HepG2 (cell line): ENCODE measurements around the gene MFSD11. TPM values are rescaled to one million over a fixed set of nuclear protein-coding genes. Genes with fewer than 3 reads are reported as not detected.

Experiments
- GTF2F1 ChIP-seq: fragments of 150-350 bp; IDR thresholded peaks from 2 replicates; pipeline ENCODE4 v1.6.1; 2014; ENCODE audit warnings: low read length
- MED1 ChIP-seq: sonication (generic); formaldehyde crosslinking; IDR thresholded peaks from 2 replicates; pipeline ENCODE4 v1.4.0; 2020; ENCODE audit warnings: missing genetic modification reagents
- NCOA2 ChIP-seq: sonication (generic); formaldehyde crosslinking; IDR thresholded peaks from 2 replicates; pipeline ENCODE4 v1.8.0; 2022; ENCODE audit warnings: inconsistent platforms
- NFYB ChIP-seq: sonication (generic); formaldehyde crosslinking; IDR thresholded peaks from 2 replicates; pipeline ENCODE4 v1.4.0; 2020; ENCODE audit warnings: missing genetic modification reagents
- NR2F2 ChIP-seq: IDR thresholded peaks from 2 replicates; pipeline ENCODE4 v1.6.1; 2012; ENCODE audit warnings: low read depth, inconsistent platforms, borderline replicate concordance
- PCBP2 ChIP-seq: fragments of 200-400 bp; formaldehyde crosslinking; optimal IDR thresholded peaks from 2 replicates; pipeline ENCODE3; 2018; ENCODE audit warnings: low read length, low read depth; ENCODE audit not compliant: poor library complexity, severe bottlenecking
- RAD21 ChIP-seq: fragments of 450-650 bp; formaldehyde crosslinking; IDR thresholded peaks from 2 replicates; pipeline ENCODE4 v1.5.0; 2020; ENCODE audit warnings: mild to moderate bottlenecking
- REPIN1 ChIP-seq: sonication (generic); formaldehyde crosslinking; IDR thresholded peaks from 2 replicates; pipeline ENCODE4 v1.8.0; 2022; ENCODE audit warnings: missing genetic modification reagents, low read depth, mild to moderate bottlenecking, borderline replicate concordance
- SNAI1 ChIP-seq: sonication (generic); formaldehyde crosslinking; IDR thresholded peaks from 2 replicates; pipeline ENCODE4 v1.5.0; 2020; ENCODE audit warnings: mild to moderate bottlenecking, missing genetic modification reagents, borderline replicate concordance
- ZFP37 ChIP-seq: sonication (generic); formaldehyde crosslinking; IDR thresholded peaks from 2 replicates; pipeline ENCODE4 v1.4.0; 2020; ENCODE audit warnings: missing genetic modification reagents, borderline replicate concordance
- ZNF12 ChIP-seq: sonication (generic); formaldehyde crosslinking; IDR thresholded peaks from 2 replicates; pipeline ENCODE4 v1.5.0; 2020; ENCODE audit warnings: missing genetic modification reagents
- ZNF17 ChIP-seq: sonication (generic); formaldehyde crosslinking; IDR thresholded peaks from 2 replicates; pipeline ENCODE4 v1.5.0; 2020; ENCODE audit warnings: mild to moderate bottlenecking, missing genetic modification reagents
- ZNF20 ChIP-seq: sonication (generic); formaldehyde crosslinking; IDR thresholded peaks from 2 replicates; pipeline ENCODE4 v1.4.0; 2020; ENCODE audit warnings: mild to moderate bottlenecking, moderate library complexity, missing genetic modification reagents
- ZNF224 ChIP-seq: sonication (generic); formaldehyde crosslinking; IDR thresholded peaks from 2 replicates; pipeline ENCODE4 v1.5.0; 2020; ENCODE audit warnings: mild to moderate bottlenecking, missing genetic modification reagents
- ZNF382 ChIP-seq: sonication (generic); formaldehyde crosslinking; IDR thresholded peaks from 2 replicates; pipeline ENCODE4 v1.5.0; 2020; ENCODE audit warnings: missing genetic modification reagents, mild to moderate bottlenecking, borderline replicate concordance
- ZNF431 ChIP-seq: sonication (generic); formaldehyde crosslinking; IDR thresholded peaks from 2 replicates; pipeline ENCODE4 v1.9.0; 2022; ENCODE audit warnings: missing genetic modification reagents, low read depth, mild to moderate bottlenecking, borderline replicate concordance
- ZNF616 ChIP-seq: sonication (generic); formaldehyde crosslinking; IDR thresholded peaks from 2 replicates; pipeline ENCODE4 v1.5.0; 2020; ENCODE audit warnings: low read depth, mild to moderate bottlenecking, missing genetic modification reagents
- ZNF782 ChIP-seq: sonication (generic); formaldehyde crosslinking; IDR thresholded peaks from 2 replicates; pipeline ENCODE4 v1.4.0; 2020; ENCODE audit warnings: missing genetic modification reagents, mild to moderate bottlenecking, borderline replicate concordance
- ZSCAN29 ChIP-seq: sonication (generic); formaldehyde crosslinking; conservative IDR thresholded peaks from 2 replicates; pipeline ENCODE4 v1.4.0; 2020; ENCODE audit warnings: mild to moderate bottlenecking, missing genetic modification reagents
- polyA plus RNA-seq, 8 experiments: library from polyadenylated mRNA; depleted of rRNA in 3 of 8; stranded (reverse) in 7 of 8; unstranded in 1 of 8; fragments of >200 nt; fragmentation: Illumina TruSeq in 4 of 8; extraction: Trizol in 4 of 8; gene quantifications; 2 replicates each; pipeline versions ENCODE4 v1.2.1 to v1.2.3, GENCODE V29; 2011 to 2016; ENCODE audit warnings: low read depth in 4 of 8, missing spikeins in 1 of 8, mixed read lengths in 1 of 8; ENCODE audit not compliant: insufficient read depth in 1 of 8
- total RNA-seq, 5 experiments: library from RNA; depleted of rRNA; stranded (reverse); fragments of >200 nt; fragmentation: Illumina TruSeq; extraction: Trizol; gene quantifications; 2 replicates each; pipeline ENCODE4 v1.2.3, GENCODE V29; 2016; ENCODE audit warnings: low read depth in 1 of 5
- TF ChIP-seq, protein P1 (sequence below): sonication (generic); formaldehyde crosslinking; IDR thresholded peaks from 2 replicates; pipeline ENCODE4 v1.5.1; 2020; ENCODE audit warnings: mild to moderate bottlenecking, missing genetic modification reagents, borderline replicate concordance
- TF ChIP-seq, protein P2 (sequence below): IDR thresholded peaks from 2 replicates; pipeline ENCODE4 v1.6.1; 2016; ENCODE audit warnings: low read depth
- TF ChIP-seq, protein P3 (sequence below), 2 experiments: sonication (generic) in 1 of 2; formaldehyde crosslinking in 1 of 2; IDR thresholded peaks; 2 replicates each; pipeline versions ENCODE4 v1.4.0 to v1.6.1; 2018 to 2020; ENCODE audit warnings: missing genetic modification reagents in 2 of 2, borderline replicate concordance in 1 of 2, low read depth in 1 of 2, mild to moderate bottlenecking in 1 of 2, missing biosample characterization in 1 of 2

The MFSD11 gene
- total and polyA plus RNA-seq, 2 of the 13 experiments (the other 11 are each of a cell fraction or from before 2014, with no cell fraction given): 26.1 to 36.3 TPM

DNA sequence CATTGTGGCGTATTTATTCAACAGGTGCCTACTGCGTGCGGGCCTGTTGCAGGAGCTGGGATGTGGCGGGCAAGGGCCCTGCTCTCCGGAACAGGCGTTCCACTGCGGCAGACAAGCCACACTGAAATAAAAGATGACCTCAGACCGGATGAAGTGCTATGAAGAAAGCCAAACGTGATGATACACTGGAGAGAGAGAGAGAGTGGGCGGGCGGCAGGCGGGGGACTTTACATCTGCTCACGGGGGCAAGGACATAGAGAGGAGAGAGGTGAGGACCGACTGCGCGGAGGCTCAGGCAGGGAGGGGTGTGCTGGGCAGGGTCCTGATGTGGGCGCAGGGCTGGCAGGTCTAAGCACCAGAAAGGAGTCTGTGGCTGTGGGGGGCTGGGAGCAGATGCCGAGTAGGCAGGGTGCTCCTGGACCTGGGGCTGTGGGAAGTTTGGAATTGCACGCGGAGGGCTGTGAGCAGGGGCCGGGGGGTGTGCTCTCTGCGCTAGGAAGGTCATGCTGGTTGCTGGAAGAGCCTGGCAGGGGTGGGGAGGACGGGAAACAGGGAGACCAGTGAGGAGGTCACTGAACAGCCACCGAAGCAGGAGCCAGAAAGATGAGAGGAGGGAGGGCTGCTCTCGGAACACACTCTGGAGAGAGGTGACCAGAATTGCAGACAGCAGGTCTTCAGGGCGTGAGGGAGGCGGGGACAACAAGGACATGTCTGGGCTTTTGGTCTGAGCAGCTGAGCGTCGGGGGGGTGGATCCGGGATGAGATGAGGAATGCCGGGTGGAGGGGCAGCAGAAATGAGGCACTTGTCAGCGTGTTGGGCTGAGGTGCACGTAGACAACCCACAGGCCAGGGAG, 37.1 kb upstream of the MFSD11 start (continued):
- TF ChIP-seq MED1 (CRISPR knock-in tag) (peak; percentile 96), ZNF382 (CRISPR knock-in tag) (no peak), RAD21 (CRISPR knock-in tag) (no peak), ZNF12 (CRISPR knock-in tag) (no peak), REPIN1 (CRISPR knock-in tag) (peak; percentile 41; the same call in 1 of the 2 replicates), PCBP2 (no peak), SNAI1 (peak; percentile 89), ZFP37 (0 out of 2 replicates have a peak, but pooled peaks have one; percentile 22), ZNF431 (CRISPR knock-in tag) (no peak; the same call in 1 of the 2 replicates), NR2F2 (peak; percentile 21; the same call in 1 of the 2 replicates), GTF2F1 (no peak), ZNF20 (CRISPR knock-in tag) (no peak), ZNF782 (CRISPR knock-in tag) (0 out of 2 replicates have a peak, but pooled peaks have one; percentile 49), ZNF17 (CRISPR knock-in tag) (no peak), NCOA2 (peak; percentile 23; the same call in 1 of the 2 replicates), ZNF224 (peak; percentile 11; the same call in 1 of the 2 replicates), ZSCAN29 (CRISPR knock-in tag) (peak; percentile 69), ZNF616 (no peak), NFYB (CRISPR knock-in tag) (no peak)
- TF ChIP-seq, protein P1, sequence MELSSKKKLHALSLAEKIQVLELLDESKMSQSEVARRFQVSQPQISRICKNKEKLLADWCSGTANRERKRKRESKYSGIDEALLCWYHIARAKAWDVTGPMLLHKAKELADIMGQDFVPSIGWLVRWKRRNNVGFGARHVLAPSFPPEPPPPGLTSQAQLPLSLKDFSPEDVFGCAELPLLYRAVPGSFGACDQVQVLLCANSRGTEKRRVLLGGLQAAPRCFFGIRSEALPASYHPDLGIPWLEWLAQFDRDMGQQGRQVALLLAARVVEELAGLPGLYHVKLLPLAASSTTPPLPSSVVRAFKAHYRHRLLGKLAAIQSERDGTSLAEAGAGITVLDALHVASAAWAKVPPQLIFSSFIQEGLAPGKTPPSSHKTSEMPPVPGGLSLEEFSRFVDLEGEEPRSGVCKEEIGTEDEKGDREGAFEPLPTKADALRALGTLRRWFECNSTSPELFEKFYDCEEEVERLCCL: 0 out of 2 replicates have a peak, but pooled peaks have one; percentile 13
- TF ChIP-seq, protein P2, sequence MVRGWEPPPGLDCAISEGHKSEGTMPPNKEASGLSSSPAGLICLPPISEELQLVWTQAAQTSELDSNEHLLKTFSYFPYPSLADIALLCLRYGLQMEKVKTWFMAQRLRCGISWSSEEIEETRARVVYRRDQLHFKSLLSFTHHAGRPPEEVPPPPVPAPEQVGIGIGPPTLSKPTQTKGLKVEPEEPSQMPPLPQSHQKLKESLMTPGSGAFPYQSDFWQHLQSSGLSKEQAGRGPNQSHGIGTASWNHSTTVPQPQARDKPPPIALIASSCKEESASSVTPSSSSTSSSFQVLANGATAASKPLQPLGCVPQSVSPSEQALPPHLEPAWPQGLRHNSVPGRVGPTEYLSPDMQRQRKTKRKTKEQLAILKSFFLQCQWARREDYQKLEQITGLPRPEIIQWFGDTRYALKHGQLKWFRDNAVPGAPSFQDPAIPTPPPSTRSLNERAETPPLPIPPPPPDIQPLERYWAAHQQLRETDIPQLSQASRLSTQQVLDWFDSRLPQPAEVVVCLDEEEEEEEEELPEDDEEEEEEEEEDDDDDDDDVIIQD (CRISPR knock-in tag): no peak
- TF ChIP-seq, protein P3, sequence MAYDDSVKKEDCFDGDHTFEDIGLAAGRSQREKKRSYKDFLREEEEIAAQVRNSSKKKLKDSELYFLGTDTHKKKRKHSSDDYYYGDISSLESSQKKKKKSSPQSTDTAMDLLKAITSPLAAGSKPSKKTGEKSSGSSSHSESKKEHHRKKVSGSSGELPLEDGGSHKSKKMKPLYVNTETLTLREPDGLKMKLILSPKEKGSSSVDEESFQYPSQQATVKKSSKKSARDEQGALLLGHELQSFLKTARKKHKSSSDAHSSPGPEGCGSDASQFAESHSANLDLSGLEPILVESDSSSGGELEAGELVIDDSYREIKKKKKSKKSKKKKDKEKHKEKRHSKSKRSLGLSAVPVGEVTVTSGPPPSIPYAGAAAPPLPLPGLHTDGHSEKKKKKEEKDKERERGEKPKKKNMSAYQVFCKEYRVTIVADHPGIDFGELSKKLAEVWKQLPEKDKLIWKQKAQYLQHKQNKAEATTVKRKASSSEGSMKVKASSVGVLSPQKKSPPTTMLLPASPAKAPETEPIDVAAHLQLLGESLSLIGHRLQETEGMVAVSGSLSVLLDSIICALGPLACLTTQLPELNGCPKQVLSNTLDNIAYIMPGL (CRISPR knock-in tag; IDR thresholded peaks at IDR 0.05; ENCODE audit: borderline replicate concordance in 1 of 2, low read depth in 1 of 2): peak in 1 of 2 experiments; percentile 75; a peak in 2 of 4 replicates
